HEK293 (cell line): ENCODE results near the gene RBFOX1.

Source experiments
- CTCF ChIA-PET: fragments of 350-600 bp; formaldehyde crosslinking; extraction: SDS; loops from one replicate; lab custom pipeline; 2021; ENCODE audit warnings: antibody characterized with exemption; lab: Yijun Ruan, JAX
- POLR2A ChIA-PET: fragments of 300-600 bp; formaldehyde crosslinking; extraction: SDS; loops from one replicate; lab custom pipeline; 2020; ENCODE audit warnings: antibody characterized with exemption, inconsistent platforms; lab: Yijun Ruan, JAX
- H3K27ac ChIP-seq: fragments of 200-500 bp; sonication (Bioruptor generic); 2 replicates; pipeline ENCODE4 v1.5.1; 2014; ENCODE audit warnings: low read depth, low read length, control low read depth, inconsistent platforms; ENCODE audit errors: extremely low read depth
- H3K36me3 ChIP-seq, 2 experiments: fragments of 200-500 bp in 1 of 2; sonication (Bioruptor generic) in 1 of 2; 1 replicate in 1 of 2; 2 replicates in 1 of 2; pipeline ENCODE4 v1.5.1; 2014 to 2017; ENCODE audit warnings: inconsistent platforms in 2 of 2, low read length in 2 of 2; ENCODE audit not compliant: control insufficient read depth in 2 of 2, insufficient read depth in 1 of 2
- H3K4me1 ChIP-seq: fragments of 200-500 bp; sonication (Bioruptor generic); 2 replicates; pipeline ENCODE4 v1.5.1; 2014; ENCODE audit warnings: mild to moderate bottlenecking, low read length, inconsistent platforms; ENCODE audit not compliant: control insufficient read depth, insufficient read depth
- H3K4me3 ChIP-seq: 2 replicates; pipeline ENCODE4 v1.5.1; 2011; ENCODE audit warnings: low read depth, mild to moderate bottlenecking, control low read depth, low read length, moderate library complexity
- H3K9me3 ChIP-seq: fragments of 200-500 bp; sonication (Bioruptor generic); 2 replicates; pipeline ENCODE4 v1.5.1; 2014; ENCODE audit warnings: low read depth, low read length, inconsistent platforms; ENCODE audit not compliant: control insufficient read depth, insufficient read depth
- BCL11A ChIP-seq: fragments of 450-650 bp; formaldehyde crosslinking; IDR thresholded peaks from 2 replicates; pipeline ENCODE4 v1.5.1; 2016; ENCODE audit warnings: low read depth, missing biosample characterization, missing genetic modification characterization
- IKZF3 ChIP-seq: fragments of 450-650 bp; IDR thresholded peaks from 2 replicates; pipeline ENCODE4 v1.5.0; 2018; ENCODE audit warnings: missing biosample characterization, mild to moderate bottlenecking, missing genetic modification characterization, moderate library complexity
- PRDM2 ChIP-seq: fragments of 450-650 bp; formaldehyde crosslinking; IDR thresholded peaks from 2 replicates; pipeline ENCODE4 v1.5.1; 2016; ENCODE audit warnings: missing biosample characterization, missing genetic modification characterization, borderline replicate concordance
- SCRT2 ChIP-seq: fragments of 450-650 bp; formaldehyde crosslinking; IDR thresholded peaks from 2 replicates; pipeline ENCODE4 v1.5.1; 2016; ENCODE audit warnings: missing biosample characterization, missing genetic modification characterization
- ZNF112 ChIP-seq: fragments of 450-650 bp; formaldehyde crosslinking; IDR thresholded peaks from 2 replicates; pipeline ENCODE4 v1.5.0; 2017; ENCODE audit warnings: missing biosample characterization, missing genetic modification characterization
- ZNF169 ChIP-seq: fragments of 450-650 bp; formaldehyde crosslinking; IDR thresholded peaks from 2 replicates; pipeline ENCODE4 v1.5.1; 2016; ENCODE audit warnings: missing biosample characterization, missing genetic modification characterization
- ZNF2 ChIP-seq: fragments of 450-650 bp; formaldehyde crosslinking; IDR thresholded peaks from 2 replicates; pipeline ENCODE4 v1.5.1; 2016; ENCODE audit warnings: missing biosample characterization, missing genetic modification characterization
- ZNF24 ChIP-seq: fragments of 450-650 bp; formaldehyde crosslinking; IDR thresholded peaks from 2 replicates; pipeline ENCODE4 v1.5.1; 2016; ENCODE audit warnings: missing biosample characterization, missing genetic modification characterization
- ZNF324 ChIP-seq: fragments of 450-650 bp; formaldehyde crosslinking; IDR thresholded peaks from 2 replicates; pipeline ENCODE4 v1.5.1; 2016; ENCODE audit warnings: missing biosample characterization, missing genetic modification characterization
- ZNF335 ChIP-seq: fragments of 450-650 bp; formaldehyde crosslinking; conservative IDR thresholded peaks from 2 replicates; pipeline ENCODE4 v1.5.1; 2016; ENCODE audit warnings: missing biosample characterization, missing genetic modification characterization
- ZNF530 ChIP-seq: fragments of 450-650 bp; formaldehyde crosslinking; IDR thresholded peaks from 2 replicates; pipeline ENCODE4 v1.5.1; 2016; ENCODE audit warnings: low read depth, missing biosample characterization, missing genetic modification characterization
- ZNF791 ChIP-seq: fragments of 450-650 bp; formaldehyde crosslinking; IDR thresholded peaks from 2 replicates; pipeline ENCODE4 v1.5.1; 2016; ENCODE audit warnings: missing biosample characterization, missing genetic modification characterization
- TF ChIP-seq, protein P1 (sequence below): fragments of 450-650 bp; formaldehyde crosslinking; IDR thresholded peaks from 2 replicates; pipeline ENCODE4 v1.5.1; 2016; ENCODE audit warnings: missing biosample characterization, missing genetic modification characterization, borderline replicate concordance
- TF ChIP-seq, protein P2 (sequence below): fragments of 450-650 bp; formaldehyde crosslinking; IDR thresholded peaks from 2 replicates; pipeline ENCODE4 v1.5.1; 2016; ENCODE audit warnings: missing biosample characterization, missing genetic modification characterization
- TF ChIP-seq, protein P3 (sequence below): fragments of 450-650 bp; formaldehyde crosslinking; IDR thresholded peaks from 2 replicates; pipeline ENCODE4 v1.5.1; 2017; ENCODE audit warnings: missing biosample characterization, missing genetic modification characterization

RBFOX1 gene

GRCh38 chr16:7646821-7647500 is 314.3 kb downstream of the RBFOX1 start (continued):
- TF ChIP-seq, protein P1, sequence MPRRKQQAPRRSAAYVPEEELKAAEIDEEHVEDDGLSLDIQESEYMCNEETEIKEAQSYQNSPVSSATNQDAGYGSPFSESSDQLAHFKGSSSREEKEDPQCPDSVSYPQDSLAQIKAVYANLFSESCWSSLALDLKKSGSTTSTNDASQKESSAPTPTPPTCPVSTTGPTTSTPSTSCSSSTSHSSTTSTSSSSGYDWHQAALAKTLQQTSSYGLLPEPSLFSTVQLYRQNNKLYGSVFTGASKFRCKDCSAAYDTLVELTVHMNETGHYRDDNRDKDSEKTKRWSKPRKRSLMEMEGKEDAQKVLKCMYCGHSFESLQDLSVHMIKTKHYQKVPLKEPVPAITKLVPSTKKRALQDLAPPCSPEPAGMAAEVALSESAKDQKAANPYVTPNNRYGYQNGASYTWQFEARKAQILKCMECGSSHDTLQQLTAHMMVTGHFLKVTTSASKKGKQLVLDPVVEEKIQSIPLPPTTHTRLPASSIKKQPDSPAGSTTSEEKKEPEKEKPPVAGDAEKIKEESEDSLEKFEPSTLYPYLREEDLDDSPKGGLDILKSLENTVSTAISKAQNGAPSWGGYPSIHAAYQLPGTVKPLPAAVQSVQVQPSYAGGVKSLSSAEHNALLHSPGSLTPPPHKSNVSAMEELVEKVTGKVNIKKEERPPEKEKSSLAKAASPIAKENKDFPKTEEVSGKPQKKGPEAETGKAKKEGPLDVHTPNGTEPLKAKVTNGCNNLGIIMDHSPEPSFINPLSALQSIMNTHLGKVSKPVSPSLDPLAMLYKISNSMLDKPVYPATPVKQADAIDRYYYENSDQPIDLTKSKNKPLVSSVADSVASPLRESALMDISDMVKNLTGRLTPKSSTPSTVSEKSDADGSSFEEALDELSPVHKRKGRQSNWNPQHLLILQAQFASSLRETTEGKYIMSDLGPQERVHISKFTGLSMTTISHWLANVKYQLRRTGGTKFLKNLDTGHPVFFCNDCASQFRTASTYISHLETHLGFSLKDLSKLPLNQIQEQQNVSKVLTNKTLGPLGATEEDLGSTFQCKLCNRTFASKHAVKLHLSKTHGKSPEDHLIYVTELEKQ (tag by site-specific recombination): no peak
- TF ChIP-seq BCL11A (no peak), ZNF324 (tag by site-specific recombination) (no peak), ZNF791 (tag by site-specific recombination) (no peak)

DNA sequence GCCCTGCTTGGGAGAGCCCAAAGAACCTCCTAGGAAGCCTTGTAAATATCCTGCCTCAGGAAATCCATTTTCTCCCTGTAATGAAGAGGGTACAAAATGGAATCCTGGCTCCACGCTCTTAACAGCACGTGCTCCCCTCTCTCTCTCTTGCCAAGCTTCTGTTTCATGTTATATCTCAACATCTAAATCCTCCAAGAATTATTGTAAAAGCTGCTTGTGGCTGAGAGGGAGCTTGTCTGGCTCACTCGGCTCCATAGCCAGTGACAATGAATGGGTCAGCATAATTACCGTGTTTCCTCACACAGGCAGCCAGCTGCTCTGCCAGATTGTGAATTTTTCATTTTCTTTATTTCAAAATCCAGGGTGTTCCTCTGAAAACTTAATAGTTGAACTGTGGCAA is 317.8 kb downstream of the RBFOX1 start:
- CTCF ChIA-PET: no interaction called here
- H3K9me3 ChIP-seq: no peaks in the 10 kb centered on the region
- no peaks in the 10 kb centered on the region for H3K4me1 ChIP-seq
- H3K36me3 ChIP-seq: no peaks in the 10 kb centered on the region
- no peak overlapping the region for H3K4me3 ChIP-seq
- no peak overlapping the region for H3K27ac ChIP-seq
- TF ChIP-seq, protein P2, sequence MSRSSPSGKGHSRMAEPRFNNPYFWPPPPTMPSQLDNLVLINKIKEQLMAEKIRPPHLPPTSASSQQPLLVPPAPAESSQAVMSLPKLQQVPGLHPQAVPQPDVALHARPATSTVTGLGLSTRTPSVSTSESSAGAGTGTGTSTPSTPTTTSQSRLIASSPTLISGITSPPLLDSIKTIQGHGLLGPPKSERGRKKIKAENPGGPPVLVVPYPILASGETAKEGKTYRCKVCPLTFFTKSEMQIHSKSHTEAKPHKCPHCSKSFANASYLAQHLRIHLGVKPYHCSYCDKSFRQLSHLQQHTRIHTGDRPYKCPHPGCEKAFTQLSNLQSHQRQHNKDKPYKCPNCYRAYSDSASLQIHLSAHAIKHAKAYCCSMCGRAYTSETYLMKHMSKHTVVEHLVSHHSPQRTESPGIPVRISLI (tag by site-specific recombination): no peak
- TF ChIP-seq SCRT2 (tag by site-specific recombination) (no peak), ZNF112 (tag by site-specific recombination) (no peak), PRDM2 (tag by site-specific recombination) (no peak), ZNF169 (no peak), IKZF3 (tag by site-specific recombination) (no peak), ZNF24 (tag by site-specific recombination) (no peak), ZNF335 (tag by site-specific recombination) (no peak), ZNF530 (tag by site-specific recombination) (no peak), ZNF2 (tag by site-specific recombination) (no peak)
- TF ChIP-seq, protein P3, sequence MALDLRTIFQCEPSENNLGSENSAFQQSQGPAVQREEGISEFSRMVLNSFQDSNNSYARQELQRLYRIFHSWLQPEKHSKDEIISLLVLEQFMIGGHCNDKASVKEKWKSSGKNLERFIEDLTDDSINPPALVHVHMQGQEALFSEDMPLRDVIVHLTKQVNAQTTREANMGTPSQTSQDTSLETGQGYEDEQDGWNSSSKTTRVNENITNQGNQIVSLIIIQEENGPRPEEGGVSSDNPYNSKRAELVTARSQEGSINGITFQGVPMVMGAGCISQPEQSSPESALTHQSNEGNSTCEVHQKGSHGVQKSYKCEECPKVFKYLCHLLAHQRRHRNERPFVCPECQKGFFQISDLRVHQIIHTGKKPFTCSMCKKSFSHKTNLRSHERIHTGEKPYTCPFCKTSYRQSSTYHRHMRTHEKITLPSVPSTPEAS (tag by site-specific recombination): no peak
- TF ChIP-seq, all 188 proteins: peak for 0
- POLR2A ChIA-PET: no interaction called here
